Vagina (tissue), 2 donors: Measurements from ENCODE around the gene ZSWIM2. TPM values are rescaled to one million over a fixed set of nuclear protein-coding genes. Genes with fewer than 3 reads are reported as not detected.
"Not testable (repeated sequence)": the region's sequence is repeated elsewhere in the genome, so short reads cannot be mapped to it uniquely, and the experiment has no call there.

Source experiments
- DNase-seq, 2 donors: peaks; one replicate each; pipeline ENCODE4 v3.0.0-alpha.2; 2017; ENCODE audit errors: extremely low spot score in 2 of 2
- H3K27ac ChIP-seq: fragments of 200-600 bp; sonication (generic); one replicate; pipeline ENCODE4 v1.5.1; 2019
- H3K27me3 ChIP-seq: fragments of 200-600 bp; sonication (generic); one replicate; pipeline ENCODE4 v1.5.1; 2019
- H3K36me3 ChIP-seq, 2 donors: fragments of 200-600 bp; sonication (generic); one replicate each; pipeline ENCODE4 v1.5.1; 2017 to 2019
- H3K4me1 ChIP-seq: fragments of 200-600 bp; sonication (generic); one replicate; pipeline ENCODE4 v1.5.1; 2019
- H3K4me3 ChIP-seq, 2 donors: fragments of 200-600 bp; sonication (generic); 1 replicate in 1 of 2; 2 replicates in 1 of 2; pipeline ENCODE4 v1.5.1; 2016 to 2019
- H3K9me3 ChIP-seq: fragments of 200-600 bp; sonication (generic); one replicate; pipeline ENCODE4 v1.5.1; 2019
- CTCF ChIP-seq, 3 experiments: fragments of 450-650 bp in 2 of 3; fragments of 200-600 bp in 1 of 3; sonication (generic) in 1 of 3; IDR thresholded peaks; one replicate each; pipeline ENCODE4 v1.5.1; 2017 to 2019; ENCODE audit warnings: antibody characterized with exemption in 3 of 3, mild to moderate bottlenecking in 2 of 3, moderate library complexity in 2 of 3
- POLR2A ChIP-seq, 2 donors: fragments of 450-650 bp; IDR thresholded peaks; one replicate each; pipeline ENCODE4 v1.6.1; 2017; ENCODE audit warnings: antibody characterized with exemption in 2 of 2, mild to moderate bottlenecking in 2 of 2, moderate library complexity in 2 of 2
- POLR2AphosphoS5 ChIP-seq, 2 donors: sonication (generic); formaldehyde crosslinking; IDR thresholded peaks; one replicate each; pipeline ENCODE4 v1.9.0; 2017; ENCODE audit warnings: antibody characterized with exemption in 2 of 2, mild to moderate bottlenecking in 2 of 2, low read depth in 1 of 2; ENCODE audit not compliant: insufficient read depth in 1 of 2
- intact Hi-C: fragments of 100-400 bp; cut with DNase I; formaldehyde crosslinking; loops from one replicate; pipeline ENCODE4 v1.15.1; 2023
- total RNA-seq: library from RNA; depleted of rRNA; stranded (reverse); fragments of >200 nt; gene quantifications from one replicate; pipeline ENCODE4 v1.2.3, GENCODE V29; 2016

Gene ZSWIM2
- total RNA-seq, 1 donor from 2014 or later: not detected

DNA sequence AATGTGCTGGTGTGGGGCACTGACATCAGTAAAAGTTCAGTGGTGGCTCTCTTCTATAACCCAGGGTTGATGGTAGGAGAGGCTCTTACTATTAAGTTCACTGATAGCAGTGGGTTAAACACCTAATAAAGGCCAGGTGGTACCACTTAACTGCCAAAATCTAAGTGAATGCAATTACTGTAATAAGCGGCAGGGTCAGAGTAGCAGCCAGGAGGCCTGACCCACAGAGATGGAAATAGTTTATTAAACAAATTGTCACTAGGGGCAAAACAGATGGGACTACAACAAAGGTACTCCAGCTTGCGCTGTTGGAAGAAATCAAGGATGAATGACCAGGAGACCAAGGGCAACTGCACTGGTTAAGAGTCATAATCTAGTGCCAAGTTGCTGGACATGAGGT, 26.6 kb downstream of the ZSWIM2 start:
- no peaks in the 10 kb centered on the region for H3K36me3 ChIP-seq
- no peak overlapping the region for H3K27ac ChIP-seq
- no peaks in the 10 kb centered on the region for H3K9me3 ChIP-seq
- no peak for DNase-seq
- H3K27me3 ChIP-seq: no peaks in the 10 kb centered on the region
- H3K4me3 ChIP-seq: no peak overlapping the region
- TF ChIP-seq POLR2A (IDR thresholded peaks at IDR 0.05) (no peak), POLR2AphosphoS5 (IDR thresholded peaks at IDR 0.05; ENCODE audit: insufficient read depth in 1 of 2, low read depth in 1 of 2) (no peak), CTCF (IDR thresholded peaks at IDR 0.05) (no peak)
- H3K4me1 ChIP-seq: no peaks in the 10 kb centered on the region
- intact Hi-C loops: no loop called here

- Histone ChIP-seq H3K4me3 (no peak overlapping the region), H3K36me3 (no peaks in the 10 kb centered on the region), H3K4me1 (no peaks in the 10 kb centered on the region), H3K9me3 (no peaks in the 10 kb centered on the region), H3K27me3 (no peaks in the 10 kb centered on the region), H3K27ac (no peak overlapping the region)
- TF ChIP-seq CTCF (IDR thresholded peaks at IDR 0.05) (no peak), POLR2A (IDR thresholded peaks at IDR 0.05) (no peak), POLR2AphosphoS5 (IDR thresholded peaks at IDR 0.05; ENCODE audit: insufficient read depth in 1 of 2, low read depth in 1 of 2) (no peak)
- DNase-seq: no peak
- intact Hi-C loops: no loop called here
These were observed 28.7 kb downstream of the ZSWIM2 start for GRCh38 chr2:186820303-186820702.

GRCh38 chr2:186811760-186812159, 37.2 kb downstream of the ZSWIM2 start:
- H3K36me3 ChIP-seq, H3K4me3 ChIP-seq, H3K27ac ChIP-seq, H3K9me3 ChIP-seq, H3K4me1 ChIP-seq, H3K27me3 ChIP-seq, intact Hi-C loops, DNase-seq: not testable (repeated sequence)

GRCh38 chr2:186806591-186806990, 42.4 kb downstream of the ZSWIM2 start:
- TF ChIP-seq POLR2A (IDR thresholded peaks at IDR 0.05) (no peak), POLR2AphosphoS5 (IDR thresholded peaks at IDR 0.05; ENCODE audit: insufficient read depth in 1 of 2, low read depth in 1 of 2) (no peak), CTCF (IDR thresholded peaks at IDR 0.05) (no peak)
- no peak for DNase-seq

GRCh38 chr2:186798604-186799003, 50.4 kb downstream of the ZSWIM2 start:
- H3K36me3 ChIP-seq, H3K4me3 ChIP-seq, H3K27me3 ChIP-seq, H3K4me1 ChIP-seq, H3K9me3 ChIP-seq, H3K27ac ChIP-seq, intact Hi-C loops, DNase-seq: not testable (repeated sequence)

More at GRCh38 chr2:186806591-186806990, 42.4 kb downstream of the ZSWIM2 start:
- H3K27ac ChIP-seq: no peak overlapping the region
- no peaks in the 10 kb centered on the region for H3K9me3 ChIP-seq
- H3K4me3 ChIP-seq: no peak overlapping the region
- H3K36me3 ChIP-seq: no peaks in the 10 kb centered on the region
- H3K4me1 ChIP-seq: no peaks in the 10 kb centered on the region
- no peaks in the 10 kb centered on the region for H3K27me3 ChIP-seq
- intact Hi-C loops: no loop called here

DNA sequence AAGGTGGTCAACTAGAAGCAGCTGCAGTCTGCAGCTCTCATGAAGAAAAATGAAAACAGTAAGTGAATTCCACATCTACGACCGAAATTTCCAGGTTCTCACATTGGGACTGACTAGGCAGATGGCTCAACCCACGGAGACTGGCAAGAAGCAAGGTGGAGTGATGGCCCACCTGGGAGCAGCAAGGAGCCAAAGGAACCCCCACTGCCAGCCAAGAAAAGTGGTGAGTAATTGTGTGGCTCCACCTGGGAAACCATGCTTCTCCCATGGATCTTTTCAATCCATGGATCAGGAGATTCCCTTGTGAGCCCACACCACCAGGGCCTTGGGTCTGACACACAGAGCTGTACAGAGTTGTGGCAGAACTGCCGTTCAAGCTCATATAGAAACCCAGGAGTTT, 64.0 kb downstream of the ZSWIM2 start:
- no peaks in the 10 kb centered on the region for H3K27me3 ChIP-seq
- H3K27ac ChIP-seq: no peak overlapping the region
- intact Hi-C loops: no loop called here
- H3K9me3 ChIP-seq: no peaks in the 10 kb centered on the region
- no peak overlapping the region for H3K4me3 ChIP-seq
- DNase-seq: no peak
- no peaks in the 10 kb centered on the region for H3K36me3 ChIP-seq
- no peaks in the 10 kb centered on the region for H3K4me1 ChIP-seq
- no peak for TF ChIP-seq CTCF (IDR thresholded peaks at IDR 0.05)
- TF ChIP-seq POLR2AphosphoS5 (IDR thresholded peaks at IDR 0.05; ENCODE audit: insufficient read depth in 1 of 2, low read depth in 1 of 2): no peak
- no peak for TF ChIP-seq POLR2A (IDR thresholded peaks at IDR 0.05)
